GM23338 (cell line): ENCODE results near the gene DAB1. TPM values are rescaled to one million over a fixed set of nuclear protein-coding genes. Genes with fewer than 3 reads are reported as not detected.

Experiments
- ATAC-seq: fragments of 200-7000 bp; cut with Tn5 transposase; 3 replicates; pipeline ENCODE4 v1.9.1; 2020
- DNase-seq: peaks from one replicate; pipeline ENCODE4 v3.0.0-alpha.2; 2015; ENCODE audit warnings: low spot score
- H2AFZ ChIP-seq: fragments of 200-600 bp; sonication (generic); 2 replicates; pipeline ENCODE4 v1.8.0; 2016; ENCODE audit warnings: antibody characterized with exemption, mild to moderate bottlenecking, moderate library complexity
- H3F3A ChIP-seq: fragments of 200-600 bp; sonication (generic); replicated peaks from 2 replicates; pipeline ENCODE4 v1.8.0; 2017; ENCODE audit warnings: antibody characterized with exemption, mixed run types, low read depth
- H3K27ac ChIP-seq: fragments of 200-600 bp; sonication (generic); 2 replicates; pipeline ENCODE4 v1.6.1; 2016; ENCODE audit warnings: low read depth
- H3K27me3 ChIP-seq: fragments of 200-600 bp; sonication (generic); 2 replicates; pipeline ENCODE4 v1.8.0; 2016; ENCODE audit warnings: mild to moderate bottlenecking, mixed run types, moderate library complexity; ENCODE audit not compliant: insufficient read depth
- H3K36me3 ChIP-seq: fragments of 200-600 bp; sonication (generic); 2 replicates; pipeline ENCODE4 v1.8.0; 2016; ENCODE audit warnings: mild to moderate bottlenecking; ENCODE audit not compliant: insufficient read depth
- H3K4me1 ChIP-seq: fragments of 200-600 bp; sonication (generic); 2 replicates; pipeline ENCODE4 v1.8.0; 2016; ENCODE audit warnings: mild to moderate bottlenecking, moderate library complexity; ENCODE audit not compliant: insufficient read depth
- H3K4me2 ChIP-seq: fragments of 200-600 bp; sonication (generic); 2 replicates; pipeline ENCODE4 v1.7.1; 2017; ENCODE audit warnings: mixed run types
- H3K4me3 ChIP-seq: fragments of 200-600 bp; sonication (generic); 2 replicates; pipeline ENCODE4 v1.6.1; 2016; ENCODE audit warnings: mixed run types
- H3K79me2 ChIP-seq: fragments of 200-600 bp; sonication (generic); replicated peaks from 2 replicates; pipeline ENCODE4 v1.8.0; 2017; ENCODE audit warnings: mild to moderate bottlenecking; ENCODE audit not compliant: insufficient read depth
- H3K9me2 ChIP-seq: fragments of 200-600 bp; sonication (generic); 2 replicates; pipeline ENCODE4 v1.8.0; 2017; ENCODE audit not compliant: insufficient read depth
- H4K20me1 ChIP-seq: fragments of 200-600 bp; sonication (generic); replicated peaks from 2 replicates; pipeline ENCODE4 v1.8.0; 2017; ENCODE audit warnings: mild to moderate bottlenecking; ENCODE audit not compliant: insufficient read depth
- H3K27ac Mint-ChIP-seq: 2 replicates; pipeline ENCODE4 v1.8.0; 2020; ENCODE audit warnings: inconsistent platforms, mild to moderate bottlenecking, moderate library complexity, mixed read lengths
- H3K27me3 Mint-ChIP-seq: 3 replicates; pipeline ENCODE4 v1.8.0; 2022; ENCODE audit warnings: low read depth, mild to moderate bottlenecking, moderate library complexity, mixed read lengths, inconsistent platforms; ENCODE audit not compliant: insufficient read depth, poor library complexity
- H3K36me3 Mint-ChIP-seq: 3 replicates; pipeline ENCODE4 v1.8.0; 2021; ENCODE audit warnings: low read depth, mild to moderate bottlenecking, inconsistent platforms, moderate library complexity, mixed read lengths
- H3K4me1 Mint-ChIP-seq: 3 replicates; pipeline ENCODE4 v1.8.0; 2020; ENCODE audit warnings: mild to moderate bottlenecking, inconsistent platforms, mixed read lengths
- H3K4me3 Mint-ChIP-seq: 3 replicates; pipeline ENCODE4 v1.8.0; 2021; ENCODE audit warnings: moderate library complexity, mild to moderate bottlenecking, inconsistent platforms, mixed read lengths
- H3K9me3 Mint-ChIP-seq: 3 replicates; pipeline ENCODE4 v1.8.0; 2020; ENCODE audit warnings: moderate library complexity, mild to moderate bottlenecking, inconsistent platforms, mixed read lengths
- CREB1 ChIP-seq: fragments of 250-450 bp; sonication (Bioruptor Pico); IDR thresholded peaks from 2 replicates; pipeline ENCODE4 v1.5.0; 2020; ENCODE audit warnings: low read depth, mild to moderate bottlenecking, moderate library complexity
- EZH2 ChIP-seq: fragments of 200-600 bp; sonication (generic); IDR thresholded peaks from one replicate; pipeline ENCODE4 v1.8.0; 2017; ENCODE audit warnings: antibody characterized with exemption, mild to moderate bottlenecking, low read depth; ENCODE audit not compliant: unreplicated experiment
- EZH2phosphoT487 ChIP-seq: fragments of 200-600 bp; sonication (generic); IDR thresholded peaks from one replicate; pipeline ENCODE4 v1.8.1; 2018; ENCODE audit warnings: antibody characterized with exemption; ENCODE audit not compliant: unreplicated experiment
- JUNB ChIP-seq: IDR thresholded peaks from one replicate; pipeline ENCODE4 v1.6.1; 2016; ENCODE audit warnings: antibody characterized with exemption; ENCODE audit not compliant: unreplicated experiment
- POLR2AphosphoS5 ChIP-seq: IDR thresholded peaks from 2 replicates; pipeline ENCODE4 v1.6.1; 2016; ENCODE audit warnings: antibody characterized with exemption, low read depth
- STAT1 ChIP-seq: IDR thresholded peaks from one replicate; pipeline ENCODE4 v1.6.1; 2016; ENCODE audit warnings: antibody characterized with exemption; ENCODE audit not compliant: unreplicated experiment
- ZNF114 ChIP-seq: fragments of 250-450 bp; sonication (Bioruptor Pico); IDR thresholded peaks from 2 replicates; pipeline ENCODE4 v1.5.0; 2020; ENCODE audit warnings: mild to moderate bottlenecking, moderate library complexity
- polyA plus RNA-seq: library from polyadenylated mRNA; unstranded; fragments of >200 nt; fragmentation: Nextera tagmentation; extraction: Ambion mirVana; gene quantifications from 2 replicates; pipeline ENCODE4 v1.2.1, GENCODE V29; 2016
- total RNA-seq: library from RNA; depleted of rRNA; stranded (reverse); fragments of >200 nt; shearing (Covaris generic); gene quantifications from 2 replicates; pipeline ENCODE4 v1.2.3, GENCODE V29; 2014
- TF ChIP-seq, protein P1 (sequence below), 2 experiments: fragments of 200-600 bp in 1 of 2; sonication (generic) in 1 of 2; conservative IDR thresholded peaks; 2 replicates each; pipeline versions ENCODE4 v1.5.1 to v1.6.1; 2016 to 2017; ENCODE audit warnings: antibody characterized with exemption in 2 of 2, low read depth in 2 of 2, mild to moderate bottlenecking in 2 of 2, moderate library complexity in 1 of 2
- TF ChIP-seq, protein P2 (sequence below): IDR thresholded peaks from 2 replicates; pipeline ENCODE4 v1.6.1; 2016; ENCODE audit warnings: antibody characterized with exemption
- TF ChIP-seq, protein P3 (sequence below): IDR thresholded peaks from one replicate; pipeline ENCODE4 v1.6.1; 2018; ENCODE audit warnings: antibody characterized with exemption; ENCODE audit not compliant: unreplicated experiment

DAB1 gene
- total and polyA plus RNA-seq, 2 experiments from 2014 or later = 12.8 to 14.5 TPM

DNA sequence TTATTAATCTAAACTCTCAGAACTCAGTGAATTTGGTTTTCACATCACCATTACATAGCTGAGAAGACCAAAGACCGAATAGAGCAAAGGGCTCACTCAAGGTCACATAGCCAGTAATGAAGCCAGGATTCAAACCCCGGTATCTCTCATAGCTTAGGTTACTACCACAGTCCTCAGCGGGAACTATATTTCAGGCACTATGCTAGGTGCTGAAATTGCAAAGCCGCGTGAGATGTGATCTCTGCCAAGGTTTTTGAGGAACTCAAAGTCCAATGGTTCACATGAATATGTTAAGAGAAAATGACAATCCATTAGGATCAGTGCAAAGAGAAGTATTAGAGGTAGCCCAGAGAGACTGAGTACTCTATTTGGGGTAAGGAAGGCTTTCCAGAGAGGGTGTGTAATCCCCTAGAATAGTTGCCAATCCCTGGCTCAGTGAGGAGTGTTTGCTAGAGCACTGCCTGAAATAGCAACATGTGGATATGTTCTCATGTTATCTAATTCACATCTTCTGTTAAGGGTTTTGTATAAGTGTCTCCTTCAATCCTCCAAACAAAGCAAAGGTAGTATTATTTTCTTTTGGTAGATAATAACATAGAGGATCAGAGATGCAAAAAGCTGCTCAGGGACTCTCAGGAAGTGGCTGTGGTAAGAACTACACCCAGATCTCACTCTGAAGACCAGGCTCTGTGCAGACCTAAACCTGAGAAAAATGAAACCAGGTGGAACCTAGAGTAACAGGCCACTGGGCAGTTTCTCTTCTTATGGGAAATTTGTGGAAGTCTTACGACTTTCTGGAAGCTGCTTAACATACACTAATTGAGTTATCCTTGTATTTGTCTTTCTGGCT, 365.0 kb downstream of the DAB1 start (continued):
- TF ChIP-seq, protein P1, sequence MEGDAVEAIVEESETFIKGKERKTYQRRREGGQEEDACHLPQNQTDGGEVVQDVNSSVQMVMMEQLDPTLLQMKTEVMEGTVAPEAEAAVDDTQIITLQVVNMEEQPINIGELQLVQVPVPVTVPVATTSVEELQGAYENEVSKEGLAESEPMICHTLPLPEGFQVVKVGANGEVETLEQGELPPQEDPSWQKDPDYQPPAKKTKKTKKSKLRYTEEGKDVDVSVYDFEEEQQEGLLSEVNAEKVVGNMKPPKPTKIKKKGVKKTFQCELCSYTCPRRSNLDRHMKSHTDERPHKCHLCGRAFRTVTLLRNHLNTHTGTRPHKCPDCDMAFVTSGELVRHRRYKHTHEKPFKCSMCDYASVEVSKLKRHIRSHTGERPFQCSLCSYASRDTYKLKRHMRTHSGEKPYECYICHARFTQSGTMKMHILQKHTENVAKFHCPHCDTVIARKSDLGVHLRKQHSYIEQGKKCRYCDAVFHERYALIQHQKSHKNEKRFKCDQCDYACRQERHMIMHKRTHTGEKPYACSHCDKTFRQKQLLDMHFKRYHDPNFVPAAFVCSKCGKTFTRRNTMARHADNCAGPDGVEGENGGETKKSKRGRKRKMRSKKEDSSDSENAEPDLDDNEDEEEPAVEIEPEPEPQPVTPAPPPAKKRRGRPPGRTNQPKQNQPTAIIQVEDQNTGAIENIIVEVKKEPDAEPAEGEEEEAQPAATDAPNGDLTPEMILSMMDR (conservative IDR thresholded peaks at IDR 0.05; ENCODE audit: low read depth in 2 of 2) = no peak
- TF ChIP-seq EZH2phosphoT487 = no peak
- no peak for TF ChIP-seq ZNF114
- no peak for TF ChIP-seq STAT1
- TF ChIP-seq CREB1 = no peak
- no peak for TF ChIP-seq JUNB
- TF ChIP-seq, protein P2, sequence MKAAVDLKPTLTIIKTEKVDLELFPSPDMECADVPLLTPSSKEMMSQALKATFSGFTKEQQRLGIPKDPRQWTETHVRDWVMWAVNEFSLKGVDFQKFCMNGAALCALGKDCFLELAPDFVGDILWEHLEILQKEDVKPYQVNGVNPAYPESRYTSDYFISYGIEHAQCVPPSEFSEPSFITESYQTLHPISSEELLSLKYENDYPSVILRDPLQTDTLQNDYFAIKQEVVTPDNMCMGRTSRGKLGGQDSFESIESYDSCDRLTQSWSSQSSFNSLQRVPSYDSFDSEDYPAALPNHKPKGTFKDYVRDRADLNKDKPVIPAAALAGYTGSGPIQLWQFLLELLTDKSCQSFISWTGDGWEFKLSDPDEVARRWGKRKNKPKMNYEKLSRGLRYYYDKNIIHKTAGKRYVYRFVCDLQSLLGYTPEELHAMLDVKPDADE = no peak
- TF ChIP-seq POLR2AphosphoS5 = no peak
- TF ChIP-seq EZH2 = no peak

DNA sequence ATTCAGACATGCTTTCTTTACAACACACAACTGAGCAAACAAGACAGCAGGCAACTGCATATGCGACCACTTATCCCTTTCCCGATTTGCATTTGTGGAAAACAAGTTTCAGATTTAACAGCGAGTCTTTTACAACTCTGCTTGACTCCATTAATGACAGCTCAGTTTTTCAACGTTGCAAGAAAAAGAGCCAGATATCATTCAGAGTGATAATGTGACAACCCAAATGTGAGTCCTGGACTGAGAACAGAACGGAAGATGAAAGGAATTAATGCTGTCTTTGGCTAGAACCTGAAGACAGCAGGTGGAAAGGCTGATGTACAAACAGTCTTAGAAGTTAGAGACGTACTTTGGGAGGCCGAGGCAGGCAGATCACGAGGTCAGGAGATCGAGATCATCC, 375.0 kb downstream of the DAB1 start:
- no peak overlapping the region for H3K27ac Mint-ChIP-seq
- H3K4me3 Mint-ChIP-seq = no peak overlapping the region
- no peak overlapping the region for H3K4me2 ChIP-seq
- H3K27me3 ChIP-seq = no peaks in the 10 kb centered on the region
- no peaks in the 10 kb centered on the region for H4K20me1 ChIP-seq
- DNase-seq = no peak
- peak; percentile 37; the same call in 2 of the 3 replicates for ATAC-seq
- 0 out of 2 replicates have a peak, but pooled peaks cover 5% of the 10 kb centered on the region for H3K9me2 ChIP-seq
- no peak overlapping the region for H3K4me3 ChIP-seq
- H3K9me3 Mint-ChIP-seq = no peaks in the 10 kb centered on the region
- TF ChIP-seq EZH2phosphoT487 = no peak
- TF ChIP-seq, protein P2 = no peak
- TF ChIP-seq, protein P3, sequence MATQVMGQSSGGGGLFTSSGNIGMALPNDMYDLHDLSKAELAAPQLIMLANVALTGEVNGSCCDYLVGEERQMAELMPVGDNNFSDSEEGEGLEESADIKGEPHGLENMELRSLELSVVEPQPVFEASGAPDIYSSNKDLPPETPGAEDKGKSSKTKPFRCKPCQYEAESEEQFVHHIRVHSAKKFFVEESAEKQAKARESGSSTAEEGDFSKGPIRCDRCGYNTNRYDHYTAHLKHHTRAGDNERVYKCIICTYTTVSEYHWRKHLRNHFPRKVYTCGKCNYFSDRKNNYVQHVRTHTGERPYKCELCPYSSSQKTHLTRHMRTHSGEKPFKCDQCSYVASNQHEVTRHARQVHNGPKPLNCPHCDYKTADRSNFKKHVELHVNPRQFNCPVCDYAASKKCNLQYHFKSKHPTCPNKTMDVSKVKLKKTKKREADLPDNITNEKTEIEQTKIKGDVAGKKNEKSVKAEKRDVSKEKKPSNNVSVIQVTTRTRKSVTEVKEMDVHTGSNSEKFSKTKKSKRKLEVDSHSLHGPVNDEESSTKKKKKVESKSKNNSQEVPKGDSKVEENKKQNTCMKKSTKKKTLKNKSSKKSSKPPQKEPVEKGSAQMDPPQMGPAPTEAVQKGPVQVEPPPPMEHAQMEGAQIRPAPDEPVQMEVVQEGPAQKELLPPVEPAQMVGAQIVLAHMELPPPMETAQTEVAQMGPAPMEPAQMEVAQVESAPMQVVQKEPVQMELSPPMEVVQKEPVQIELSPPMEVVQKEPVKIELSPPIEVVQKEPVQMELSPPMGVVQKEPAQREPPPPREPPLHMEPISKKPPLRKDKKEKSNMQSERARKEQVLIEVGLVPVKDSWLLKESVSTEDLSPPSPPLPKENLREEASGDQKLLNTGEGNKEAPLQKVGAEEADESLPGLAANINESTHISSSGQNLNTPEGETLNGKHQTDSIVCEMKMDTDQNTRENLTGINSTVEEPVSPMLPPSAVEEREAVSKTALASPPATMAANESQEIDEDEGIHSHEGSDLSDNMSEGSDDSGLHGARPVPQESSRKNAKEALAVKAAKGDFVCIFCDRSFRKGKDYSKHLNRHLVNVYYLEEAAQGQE = no peak
- H3K27me3 Mint-ChIP-seq = peaks cover 3% of the 10 kb centered on the region
- no peak overlapping the region for H2AFZ ChIP-seq
- H3K4me1 ChIP-seq = peaks cover 8% of the 10 kb centered on the region; the same call in 1 of the 2 replicates
- no peak overlapping the region for H3K27ac ChIP-seq
- H3K36me3 Mint-ChIP-seq = no peaks in the 10 kb centered on the region
- no peaks in the 10 kb centered on the region for H3K79me2 ChIP-seq
- H3F3A ChIP-seq = no peaks in the 10 kb centered on the region
- H3K4me1 Mint-ChIP-seq = peaks cover 21% of the 10 kb centered on the region
- no peaks in the 10 kb centered on the region for H3K36me3 ChIP-seq
